Smooth muscle cell (in vitro differentiated cells): ENCODE measurements around the gene POP4. TPM values are rescaled to one million over a fixed set of nuclear protein-coding genes. Genes with fewer than 3 reads are reported as not detected.

ENCODE experiments used
- DNase-seq: peaks from one replicate; lab custom pipeline; 2025; ENCODE audit not compliant: unreplicated experiment; lab: John Stamatoyannopoulos, UW
- H2AFZ ChIP-seq: fragments of 200-600 bp; sonication (generic); 2 replicates; pipeline ENCODE4 v1.6.0; 2016; ENCODE audit warnings: antibody characterized with exemption, low read depth, mild to moderate bottlenecking
- H3F3A ChIP-seq: fragments of 200-600 bp; sonication (generic); 2 replicates; pipeline ENCODE4 v1.6.0; 2017; ENCODE audit warnings: antibody characterized with exemption, low read depth
- H3K27ac ChIP-seq: fragments of 200-600 bp; sonication (generic); 2 replicates; pipeline ENCODE4 v1.5.1; 2016; ENCODE audit warnings: low read depth, mild to moderate bottlenecking
- H3K27me3 ChIP-seq: fragments of 200-600 bp; sonication (generic); 2 replicates; pipeline ENCODE4 v1.6.1; 2016; ENCODE audit warnings: low read depth, mild to moderate bottlenecking
- H3K36me3 ChIP-seq: fragments of 200-600 bp; sonication (generic); 2 replicates; pipeline ENCODE4 v1.5.1; 2016; ENCODE audit warnings: low read depth
- H3K4me1 ChIP-seq: fragments of 200-600 bp; sonication (generic); 2 replicates; pipeline ENCODE4 v1.5.1; 2016; ENCODE audit warnings: low read depth
- H3K4me2 ChIP-seq: fragments of 200-600 bp; sonication (generic); 2 replicates; pipeline ENCODE4 v1.6.0; 2016; ENCODE audit warnings: mild to moderate bottlenecking
- H3K4me3 ChIP-seq: fragments of 200-600 bp; sonication (generic); 2 replicates; pipeline ENCODE4 v1.5.1; 2016; ENCODE audit warnings: mild to moderate bottlenecking
- H3K79me2 ChIP-seq: fragments of 200-600 bp; sonication (generic); 2 replicates; pipeline ENCODE4 v1.6.0; 2016; ENCODE audit warnings: low read depth, mild to moderate bottlenecking
- H3K9ac ChIP-seq: fragments of 200-600 bp; sonication (generic); 2 replicates; pipeline ENCODE4 v1.6.0; 2016; ENCODE audit warnings: low read depth
- H3K9me3 ChIP-seq: fragments of 200-600 bp; sonication (generic); replicated peaks from 2 replicates; pipeline ENCODE4 v1.5.1; 2016; ENCODE audit warnings: low read depth
- H4K20me1 ChIP-seq: fragments of 200-600 bp; sonication (generic); 2 replicates; pipeline ENCODE4 v1.6.0; 2016; ENCODE audit warnings: low read depth
- CTCF ChIP-seq: fragments of 200-600 bp; sonication (generic); IDR thresholded peaks from 2 replicates; pipeline ENCODE4 v1.5.1; 2017; ENCODE audit warnings: borderline replicate concordance, mild to moderate bottlenecking, antibody characterized with exemption; ENCODE audit not compliant: insufficient read depth, poor library complexity, severe bottlenecking
- WGBS: methylation state at CpG from one replicate; pipeline ENCODE4 v1.1.7; 2016; ENCODE audit warnings: low lambda C conversion rate; 5-methylcytosine and 5-hydroxymethylcytosine counted together
- polyA plus RNA-seq: library from polyadenylated mRNA; unstranded; fragments of >200 nt; fragmentation: Nextera tagmentation; extraction: Ambion mirVana; gene quantifications from 2 replicates; pipeline ENCODE4 v1.2.1, GENCODE V29; 2016
- total RNA-seq: library from RNA; depleted of rRNA; stranded (reverse); fragments of >200 nt; gene quantifications from 2 replicates; pipeline ENCODE4 v1.2.3, GENCODE V29; 2014

Gene POP4
- total and polyA plus RNA-seq, 2 experiments from 2014 or later = 54.4 to 94.9 TPM

DNA sequence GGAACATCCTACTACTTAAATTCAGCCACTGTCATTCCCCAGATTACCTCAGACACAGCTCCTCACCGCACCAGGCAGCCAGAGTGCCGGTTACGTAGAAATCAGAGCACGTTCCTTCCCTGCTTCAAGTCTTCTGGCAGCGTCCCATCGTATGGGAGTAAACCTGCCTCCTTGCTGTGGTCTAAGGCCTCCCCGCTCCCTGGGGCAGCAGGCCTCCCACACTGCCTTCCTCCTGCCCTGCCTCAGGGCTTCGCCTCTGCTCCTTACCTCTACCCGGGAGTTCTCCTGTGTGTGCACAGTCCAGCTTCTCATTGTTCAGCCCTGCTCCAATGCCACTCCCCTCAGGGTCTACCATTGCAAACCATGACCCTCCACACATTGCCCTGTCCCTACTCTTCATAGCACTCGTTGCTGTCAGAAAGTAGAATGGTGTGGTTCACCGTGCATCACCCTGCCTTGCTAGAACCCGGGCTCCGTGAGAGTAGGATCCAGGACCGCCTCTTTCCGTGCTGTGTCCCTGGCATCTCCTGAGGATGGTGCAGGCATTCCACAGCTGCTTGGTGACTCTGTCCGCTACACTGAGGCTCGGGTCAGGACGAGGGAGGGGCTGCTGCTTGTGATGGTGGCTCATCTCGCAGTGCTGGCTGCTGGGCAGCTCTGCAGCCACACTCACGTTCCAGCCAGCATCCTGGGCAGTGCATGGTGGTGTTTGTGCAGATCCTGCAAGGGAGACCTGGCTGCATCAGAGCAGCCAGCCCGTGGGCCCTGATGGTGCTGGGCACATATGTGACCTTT lies 6.9 kb downstream of the POP4 start:
- WGBS = 93% methylated on average over 21 of the region's 21 CpGs
- Histone ChIP-seq H3K4me1 (no peaks in the 10 kb centered on the region), H4K20me1 (no peaks in the 10 kb centered on the region), H3K4me2 (no peak overlapping the region), H3K36me3 (peaks cover 6% of the 10 kb centered on the region), H2AFZ (no peak overlapping the region), H3K9me3 (no peaks in the 10 kb centered on the region), H3K79me2 (no peaks in the 10 kb centered on the region), H3K27ac (no peak overlapping the region), H3F3A (no peaks in the 10 kb centered on the region), H3K4me3 (no peak overlapping the region), H3K9ac (no peak overlapping the region), H3K27me3 (no peaks in the 10 kb centered on the region)
- no peak for DNase-seq
- TF ChIP-seq CTCF = no peak

DNA sequence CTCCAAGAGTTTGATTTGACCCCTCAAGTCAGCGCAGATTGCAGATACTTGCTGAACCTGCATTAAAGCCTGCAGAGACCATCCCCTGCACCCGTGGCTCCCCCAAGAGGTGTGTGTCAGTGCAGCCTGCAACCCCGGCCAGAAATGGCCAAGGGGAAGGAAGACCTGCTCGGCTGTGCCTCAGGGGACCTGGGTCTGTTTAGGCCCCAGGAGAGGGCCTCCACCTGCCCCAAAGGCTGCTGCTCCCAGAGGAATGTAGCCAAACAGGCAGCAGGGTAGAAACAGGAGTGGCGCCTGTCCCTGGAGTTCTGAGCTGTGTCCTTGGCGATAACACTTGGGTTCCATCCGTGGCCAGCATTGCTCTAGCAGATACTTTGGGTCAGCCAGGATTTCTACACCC lies 8.0 kb downstream of the POP4 start:
- WGBS = 92% methylated on average over 7 of the region's 7 CpGs
- Histone ChIP-seq H3K9me3 (no peaks in the 10 kb centered on the region), H3K79me2 (no peaks in the 10 kb centered on the region), H3K4me1 (no peaks in the 10 kb centered on the region), H4K20me1 (no peaks in the 10 kb centered on the region), H2AFZ (no peak overlapping the region), H3F3A (no peaks in the 10 kb centered on the region), H3K4me2 (no peak overlapping the region), H3K36me3 (peaks cover 6% of the 10 kb centered on the region), H3K27ac (no peak overlapping the region), H3K4me3 (no peak overlapping the region), H3K9ac (no peak overlapping the region), H3K27me3 (no peaks in the 10 kb centered on the region)
- no peak for DNase-seq
- no peak for TF ChIP-seq CTCF

- no peak overlapping the region for H3K9ac ChIP-seq
- 93% methylated on average over 4 of the region's 4 CpGs for WGBS
- no peaks in the 10 kb centered on the region for H3K4me1 ChIP-seq
- H3K27me3 ChIP-seq = no peaks in the 10 kb centered on the region
- peaks cover 6% of the 10 kb centered on the region for H3K36me3 ChIP-seq
- no peak overlapping the region for H2AFZ ChIP-seq
- no peak overlapping the region for H3K4me3 ChIP-seq
- H3K79me2 ChIP-seq = no peaks in the 10 kb centered on the region
- H3K27ac ChIP-seq = no peak overlapping the region
- H4K20me1 ChIP-seq = no peaks in the 10 kb centered on the region
- H3K4me2 ChIP-seq = no peak overlapping the region
- no peaks in the 10 kb centered on the region for H3F3A ChIP-seq
- no peaks in the 10 kb centered on the region for H3K9me3 ChIP-seq
- no peak for DNase-seq
- no peak for TF ChIP-seq CTCF
Observed at GRCh38 chr19:29614780-29615179, 8.7 kb downstream of the POP4 start.
